GM21529 (cell line): Measurements from ENCODE around the gene PLXDC2.
"Not testable (repeated sequence)": the region's sequence is repeated elsewhere in the genome, so short reads cannot be mapped to it uniquely, and the experiment has no call there.

ENCODE experiments used
- ATAC-seq: cut with Tn5 transposase; IDR thresholded peaks from one replicate; pipeline ENCODE4 v1.9.1; 2021; ENCODE audit not compliant: unreplicated experiment

Gene PLXDC2

DNA sequence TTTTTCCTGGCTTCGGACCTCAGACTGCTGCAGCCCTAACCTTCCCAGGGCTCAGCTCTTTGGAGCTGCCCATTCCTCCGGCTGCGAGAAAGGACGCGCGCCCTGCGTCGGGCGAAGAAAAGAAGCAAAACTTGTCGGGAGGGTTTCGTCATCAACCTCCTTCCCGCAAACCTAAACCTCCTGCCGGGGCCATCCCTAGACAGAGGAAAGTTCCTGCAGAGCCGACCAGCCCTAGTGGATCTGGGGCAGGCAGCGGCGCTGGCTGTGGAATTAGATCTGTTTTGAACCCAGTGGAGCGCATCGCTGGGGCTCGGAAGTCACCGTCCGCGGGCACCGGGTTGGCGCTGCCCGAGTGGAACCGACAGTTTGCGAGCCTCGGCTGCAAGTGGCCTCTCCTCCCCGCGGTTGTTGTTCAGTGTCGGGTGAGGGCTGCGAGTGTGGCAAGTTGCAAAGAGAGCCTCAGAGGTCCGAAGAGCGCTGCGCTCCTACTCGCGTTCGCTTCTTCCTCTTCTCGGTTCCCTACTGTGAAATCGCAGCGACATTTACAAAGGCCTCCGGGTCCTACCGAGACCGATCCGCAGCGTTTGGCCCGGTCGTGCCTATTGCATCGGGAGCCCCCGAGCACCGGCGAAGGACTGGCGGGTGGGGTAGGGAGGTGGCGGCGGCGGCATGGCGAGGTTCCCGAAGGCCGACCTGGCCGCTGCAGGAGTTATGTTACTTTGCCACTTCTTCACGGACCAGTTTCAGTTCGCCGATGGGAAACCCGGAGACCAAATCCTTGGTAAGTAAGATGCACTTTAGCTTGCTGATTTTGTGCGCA lies at the start of gene PLXDC2:
Gene PLXDC2, plus strand, starts transcription at position 22 of the 820 bp plus-strand sequence.
- ATAC-seq = no peak

DNA sequence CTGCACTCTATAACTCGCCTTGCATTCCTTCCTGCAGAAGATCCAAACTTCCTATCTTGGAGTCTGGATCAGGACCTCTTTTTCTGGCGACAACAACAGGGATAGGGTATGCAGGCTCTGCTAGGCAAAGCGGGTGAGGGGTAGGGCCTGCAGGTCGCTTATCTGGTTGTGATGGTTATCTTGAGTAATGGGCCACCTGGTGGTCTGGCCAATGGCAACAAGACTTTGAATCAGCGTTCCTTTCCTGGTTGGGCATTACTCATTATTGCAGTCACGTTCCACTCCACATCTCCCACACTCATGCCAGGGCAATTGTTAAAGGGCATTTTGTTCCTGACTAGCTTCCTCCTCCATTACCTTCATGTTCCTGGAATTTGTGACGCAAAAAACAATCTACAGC lies 48.4 kb upstream of the PLXDC2 start:
- ATAC-seq = no peak

DNA sequence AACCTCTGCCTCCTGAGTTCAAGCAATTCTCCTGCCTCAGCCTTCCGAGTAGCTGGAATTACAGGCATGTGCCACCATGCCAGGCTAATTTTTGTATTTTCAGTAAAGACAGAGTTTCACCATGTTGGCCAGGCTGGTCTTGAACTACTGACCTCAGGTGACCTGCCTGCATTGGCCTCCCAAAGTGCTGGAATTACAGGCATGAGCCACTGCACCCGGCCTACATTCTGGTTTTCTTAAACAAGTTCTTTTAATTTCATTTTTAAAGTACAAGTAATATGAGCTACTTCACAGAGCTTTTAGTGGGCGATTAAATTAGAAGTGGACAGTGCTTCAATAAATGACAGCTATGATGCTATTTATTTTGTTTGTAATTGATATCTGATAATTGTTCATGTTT lies 46.4 kb upstream of the PLXDC2 start:
- ATAC-seq = not testable (repeated sequence)

- no peak for ATAC-seq
Measured at GRCh38 chr10:19772972-19773371, 43.3 kb upstream of the PLXDC2 start.

- no peak for ATAC-seq
Measured at GRCh38 chr10:19775296-19775695, 40.9 kb upstream of the PLXDC2 start.

DNA sequence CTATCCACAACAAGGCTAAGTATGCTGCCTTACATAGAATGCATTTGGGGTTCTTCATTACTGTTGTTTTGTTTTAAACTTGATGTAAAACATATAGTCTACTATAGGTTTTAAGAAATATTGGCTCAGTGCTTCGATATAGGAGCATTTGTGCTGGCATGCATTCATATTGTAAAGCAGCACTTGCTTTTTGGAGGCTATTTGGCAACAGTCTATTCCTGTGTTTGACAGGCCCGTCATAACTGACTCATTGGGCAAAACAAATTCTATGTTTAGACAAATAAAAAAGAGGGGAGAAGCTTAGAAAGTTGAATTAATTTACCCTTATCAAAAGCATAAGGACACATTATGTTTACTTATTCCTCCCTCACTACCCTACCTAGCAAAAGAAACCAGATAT lies 38.4 kb upstream of the PLXDC2 start:
- no peak for ATAC-seq

DNA sequence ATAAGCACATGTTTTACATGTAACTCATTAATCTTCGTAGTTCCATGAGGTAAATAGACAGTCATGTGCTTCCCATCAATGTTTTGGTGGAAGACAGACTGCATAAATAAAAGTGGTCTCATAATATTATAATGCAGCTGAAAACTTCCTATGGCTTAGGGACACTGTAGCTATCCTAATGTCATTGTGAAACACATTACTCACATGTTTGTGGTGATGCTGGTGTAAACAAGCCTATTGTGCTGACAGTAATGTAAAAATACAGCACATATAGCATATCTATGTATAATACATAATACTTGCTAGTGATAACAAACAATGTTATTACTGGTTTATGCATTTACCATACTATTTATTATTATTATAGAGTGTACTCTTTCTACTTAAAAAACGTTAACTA lies 37.2 kb upstream of the PLXDC2 start:
- ATAC-seq = no peak

DNA sequence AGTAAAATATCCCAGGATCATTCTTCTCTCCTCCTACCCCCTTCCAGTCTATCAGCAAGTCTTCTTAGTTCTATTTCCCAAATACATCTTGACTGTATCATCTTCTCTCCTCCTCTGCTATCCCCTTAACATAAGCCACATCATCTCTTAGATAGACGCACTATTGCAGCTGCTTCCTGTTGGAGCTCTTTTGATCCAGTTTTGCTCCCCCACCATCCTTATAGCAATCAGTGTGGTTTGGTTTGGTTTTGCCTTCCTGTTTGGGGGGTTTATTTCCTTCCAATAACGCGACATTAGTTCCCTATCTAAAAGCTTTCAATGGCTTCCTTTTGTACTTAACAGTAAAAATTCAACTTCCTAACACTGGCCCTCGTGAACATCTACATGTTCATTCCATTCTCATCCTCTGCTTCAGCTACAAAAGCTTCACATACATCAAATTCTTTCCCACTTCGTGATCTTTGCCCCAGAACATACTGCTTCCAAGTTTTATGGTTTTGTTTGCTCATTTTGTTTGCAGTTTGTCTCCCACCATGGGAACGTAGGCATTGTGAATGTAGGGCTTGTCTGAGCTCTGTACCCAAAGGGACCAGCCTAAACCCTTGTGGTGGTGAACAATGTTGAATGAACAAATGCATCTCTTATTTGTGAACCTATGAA lies 33.7 kb upstream of the PLXDC2 start:
- ATAC-seq = no peak

DNA sequence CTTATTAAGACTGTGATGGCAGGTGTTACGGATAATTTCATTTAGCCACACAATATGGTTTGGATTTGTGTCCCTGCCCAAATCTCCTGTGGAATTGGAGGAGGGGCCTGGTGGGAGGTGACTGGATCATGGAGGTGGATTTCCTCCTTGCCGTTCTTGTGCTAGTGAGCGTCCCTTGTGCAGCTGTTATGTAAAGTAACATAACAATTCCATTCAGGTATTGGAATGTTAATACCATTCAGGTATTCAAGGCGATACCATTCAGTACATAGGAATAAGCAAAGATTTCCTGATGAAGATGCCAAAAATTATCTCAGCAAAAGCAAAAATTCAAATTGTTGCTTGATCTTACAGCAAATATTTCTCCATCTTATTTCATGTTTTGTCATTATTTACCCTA lies 32.5 kb upstream of the PLXDC2 start:
- ATAC-seq = no peak

DNA sequence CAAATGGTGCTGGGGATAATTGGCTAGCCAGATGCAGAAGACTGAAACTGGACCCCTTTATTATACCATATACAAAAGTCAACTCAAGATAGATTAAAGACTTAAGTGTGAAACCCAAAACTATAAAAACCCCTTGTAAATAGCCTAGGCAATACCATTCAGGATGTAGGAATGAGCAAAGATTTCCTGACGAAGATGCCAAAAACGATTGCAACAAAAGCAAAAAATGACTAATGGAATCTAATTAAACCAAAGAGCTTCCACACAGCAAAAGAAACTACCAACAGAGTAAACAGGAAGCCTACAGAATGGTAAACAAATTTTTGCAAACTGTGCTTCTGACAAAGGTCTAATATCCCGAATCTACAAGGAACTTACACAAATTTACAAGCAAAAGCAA lies 30.9 kb upstream of the PLXDC2 start:
- no peak for ATAC-seq

DNA sequence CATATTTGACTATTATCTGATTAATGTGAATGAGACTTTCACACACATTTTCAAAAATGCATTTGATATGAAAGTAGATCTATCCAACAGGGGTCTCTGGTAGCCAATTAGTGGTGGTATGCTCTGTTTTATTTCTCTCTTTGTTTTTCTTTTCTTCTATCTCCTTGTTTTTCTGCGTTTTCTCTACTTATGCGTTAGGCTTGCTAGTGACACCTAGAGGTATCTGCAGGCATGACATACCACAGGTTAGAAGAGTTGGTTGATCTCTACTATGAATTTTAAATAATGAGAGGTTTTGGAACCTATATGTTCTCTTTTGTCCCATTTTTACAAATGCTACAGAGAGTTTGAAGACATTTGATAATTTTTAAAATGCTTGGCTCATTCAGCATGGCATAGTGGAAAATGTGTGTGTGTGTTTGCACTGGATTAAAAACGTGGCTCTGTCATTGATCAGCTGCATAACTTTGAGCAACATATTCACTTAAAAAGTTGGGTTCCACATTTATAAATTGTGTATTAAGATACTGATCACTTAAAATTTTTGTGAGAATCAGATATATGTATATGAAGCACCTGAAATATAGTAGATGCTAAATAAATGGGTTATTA lies 28.1 kb upstream of the PLXDC2 start:
- peak; percentile 70 for ATAC-seq

GRCh38 chr10:19788902-19789301 lies 27.3 kb upstream of the PLXDC2 start:
- no peak for ATAC-seq

DNA sequence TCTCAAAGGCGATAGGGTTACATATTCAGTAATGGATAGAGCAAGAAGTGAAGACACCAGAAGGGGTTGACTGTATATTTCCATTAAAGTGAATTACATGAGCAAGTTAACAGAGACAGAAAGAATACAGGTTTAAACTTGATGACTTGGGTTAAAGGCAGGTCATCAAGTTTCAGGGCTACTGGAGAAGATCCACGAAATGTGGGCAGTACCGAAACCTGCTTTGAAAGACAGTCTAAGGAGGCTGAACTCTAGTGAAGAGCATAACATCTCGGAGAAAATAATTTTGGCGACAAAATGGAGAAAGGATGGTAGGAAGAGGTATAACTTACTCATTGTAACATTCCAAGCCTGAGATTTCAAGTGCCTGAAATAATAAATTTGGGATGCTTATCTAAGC lies 26.6 kb upstream of the PLXDC2 start:
- no peak for ATAC-seq

DNA sequence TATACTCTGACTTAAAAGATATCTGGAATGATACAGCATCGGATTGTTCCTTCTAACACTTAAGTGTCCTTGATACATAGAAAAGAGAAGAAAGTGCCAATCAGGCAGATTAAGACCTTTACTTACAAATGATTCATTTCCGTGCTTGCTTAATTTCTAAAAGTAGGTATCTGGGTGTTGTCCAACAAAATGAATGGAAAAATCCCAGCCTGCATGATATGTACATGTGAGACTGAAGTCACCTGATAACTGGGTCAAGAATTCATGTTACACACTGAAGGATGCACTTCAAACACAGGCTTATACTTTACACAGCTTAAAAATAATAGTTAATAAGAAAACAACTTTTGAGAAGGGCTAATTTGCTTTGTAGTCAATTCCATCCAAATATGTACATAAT lies 25.2 kb upstream of the PLXDC2 start:
- ATAC-seq = no peak

DNA sequence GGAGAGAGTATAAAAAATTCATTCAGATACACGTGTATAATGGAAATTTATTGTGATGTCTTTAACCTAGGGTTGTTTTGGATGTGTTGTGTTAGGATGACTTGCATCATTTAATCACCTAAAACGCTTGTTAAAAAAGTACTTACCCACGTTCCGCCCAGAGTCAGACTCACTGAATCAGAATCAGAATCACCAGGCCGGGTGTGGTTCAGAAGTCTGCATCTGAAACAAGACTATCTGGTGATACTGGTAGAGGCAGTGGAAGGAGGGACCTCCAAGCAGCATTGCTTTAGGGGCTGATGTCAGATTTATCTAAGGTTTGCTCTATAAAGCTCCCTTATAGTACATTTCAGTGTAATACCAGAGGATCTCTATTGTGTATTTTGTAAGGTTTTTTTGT lies 20.5 kb upstream of the PLXDC2 start:
- ATAC-seq = no peak

- ATAC-seq = no peak
Measured at GRCh38 chr10:19800161-19800560, 16.1 kb upstream of the PLXDC2 start.

DNA sequence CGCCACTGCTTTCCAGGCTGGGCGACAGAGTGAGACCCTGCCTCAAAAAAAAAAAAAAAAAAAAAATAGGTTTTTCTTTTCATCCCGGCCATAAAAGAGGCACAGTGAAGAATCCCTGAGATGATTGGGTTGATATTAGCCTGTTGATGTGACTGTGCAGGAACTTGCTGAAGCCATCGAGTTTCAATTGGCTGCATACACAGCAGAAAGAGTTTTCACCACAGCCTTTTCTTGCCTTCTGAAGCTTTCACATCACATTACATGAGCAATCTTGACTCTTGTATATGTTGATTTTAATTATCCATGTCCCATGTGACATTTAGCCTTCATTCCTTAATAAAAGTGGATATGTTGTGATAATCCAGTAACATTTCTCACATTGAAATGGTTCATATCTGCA lies 14.9 kb upstream of the PLXDC2 start:
- no peak for ATAC-seq

DNA sequence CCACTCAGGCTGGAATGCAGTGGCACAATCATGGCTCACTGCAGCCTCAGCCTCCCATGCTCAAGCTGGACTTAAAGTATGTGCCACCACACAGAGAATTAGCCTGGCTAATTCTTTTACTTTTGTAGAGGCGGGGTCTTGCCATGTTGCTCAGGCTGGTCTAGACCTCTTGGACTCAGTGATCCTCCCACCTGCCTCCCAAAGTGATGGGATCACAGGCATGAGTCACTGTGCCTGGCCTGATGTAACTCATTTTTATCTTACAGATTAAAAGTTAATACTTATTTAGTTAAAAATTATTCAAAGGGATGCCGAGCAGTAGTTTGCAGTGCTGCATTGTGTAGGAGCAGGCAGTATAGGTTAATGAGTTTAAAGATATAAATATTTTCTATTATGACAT lies 12.6 kb upstream of the PLXDC2 start:
- no peak for ATAC-seq

- no peak for ATAC-seq
Measured at GRCh38 chr10:19809481-19809880, 6.8 kb upstream of the PLXDC2 start.

GRCh38 chr10:19811540-19811939 lies 4.7 kb upstream of the PLXDC2 start:
- ATAC-seq = no peak

DNA sequence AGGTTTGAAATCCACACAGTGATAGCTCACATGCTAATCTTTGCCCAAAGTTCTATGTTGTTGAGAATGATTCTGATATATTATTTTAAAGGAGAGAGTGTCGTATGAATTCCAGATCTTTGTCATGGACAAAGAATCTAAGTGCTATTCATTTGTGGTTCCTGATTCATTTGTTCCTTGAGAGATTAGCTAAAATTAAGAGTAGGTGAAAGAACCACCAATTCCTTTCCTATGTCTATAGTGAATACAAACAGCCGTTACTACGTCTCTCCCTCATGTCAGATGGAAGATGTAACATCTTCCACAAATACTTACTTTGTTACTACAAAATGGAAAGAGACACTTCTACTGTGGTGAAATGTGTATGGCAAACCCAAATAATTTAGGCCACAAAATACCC lies 3.3 kb upstream of the PLXDC2 start:
- ATAC-seq = no peak

GRCh38 chr10:19815036-19815730 lies 1.0 kb upstream of the PLXDC2 start:
- no peak for ATAC-seq
